ENCODE measurements around the gene DUSP22. TPM values are rescaled to one million over a fixed set of nuclear protein-coding genes. Genes with fewer than 3 reads are reported as not detected.

Gene DUSP22
- total RNA-seq, 1 experiment from 2014 or later: 16.0 TPM

DNA sequence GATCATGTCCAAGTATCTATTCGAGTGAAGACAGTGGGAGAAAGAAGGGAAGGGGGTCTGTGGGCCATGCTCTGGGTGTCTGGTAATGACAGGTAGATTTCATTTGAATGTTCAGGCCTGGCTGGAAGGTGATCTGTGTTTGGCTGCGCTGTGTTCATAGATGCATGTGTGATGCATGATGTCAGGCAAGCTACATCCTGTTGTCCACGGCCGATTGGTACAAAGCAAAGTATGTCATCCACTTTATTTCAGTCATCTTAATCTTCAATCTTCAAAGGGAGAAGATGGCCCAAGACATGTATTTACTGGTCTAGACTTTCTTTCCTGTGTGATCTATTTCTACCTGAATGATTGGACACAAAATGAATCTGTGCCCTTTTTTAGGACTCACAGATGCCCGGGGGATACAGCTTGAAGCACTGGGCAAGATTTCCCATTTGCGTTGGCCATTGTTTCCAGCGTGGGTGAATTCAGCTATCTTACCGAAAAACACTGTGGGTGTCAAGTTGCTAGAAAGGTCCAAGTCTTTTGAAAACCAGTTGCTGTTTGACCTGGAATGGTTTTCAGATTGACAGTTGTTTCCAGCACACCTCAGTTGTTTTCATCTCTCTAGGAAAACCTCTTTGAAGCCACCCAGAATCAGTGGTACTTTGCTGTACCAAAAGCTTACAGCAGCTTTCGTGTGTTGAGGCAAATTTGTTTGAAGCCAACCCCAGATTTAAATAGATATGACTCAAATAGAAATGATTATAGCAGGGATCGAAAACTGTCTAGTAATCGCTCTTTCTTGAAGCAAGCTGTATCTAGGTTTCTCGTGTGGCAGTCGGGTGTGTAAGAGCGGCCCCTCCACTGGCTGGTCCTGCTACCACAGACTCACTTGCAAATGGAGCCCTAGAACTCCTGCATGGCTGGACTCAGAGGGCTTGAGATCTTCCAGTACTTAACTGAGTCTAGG lies 27.2 kb downstream of the DUSP22 start:
- ChIA-PET POLR2A (ENCODE audit: low non-redundant PET) (no interaction called here), CTCF (no interaction called here)
- no TSS peak for BruUV-seq (replicated peaks)

DNA sequence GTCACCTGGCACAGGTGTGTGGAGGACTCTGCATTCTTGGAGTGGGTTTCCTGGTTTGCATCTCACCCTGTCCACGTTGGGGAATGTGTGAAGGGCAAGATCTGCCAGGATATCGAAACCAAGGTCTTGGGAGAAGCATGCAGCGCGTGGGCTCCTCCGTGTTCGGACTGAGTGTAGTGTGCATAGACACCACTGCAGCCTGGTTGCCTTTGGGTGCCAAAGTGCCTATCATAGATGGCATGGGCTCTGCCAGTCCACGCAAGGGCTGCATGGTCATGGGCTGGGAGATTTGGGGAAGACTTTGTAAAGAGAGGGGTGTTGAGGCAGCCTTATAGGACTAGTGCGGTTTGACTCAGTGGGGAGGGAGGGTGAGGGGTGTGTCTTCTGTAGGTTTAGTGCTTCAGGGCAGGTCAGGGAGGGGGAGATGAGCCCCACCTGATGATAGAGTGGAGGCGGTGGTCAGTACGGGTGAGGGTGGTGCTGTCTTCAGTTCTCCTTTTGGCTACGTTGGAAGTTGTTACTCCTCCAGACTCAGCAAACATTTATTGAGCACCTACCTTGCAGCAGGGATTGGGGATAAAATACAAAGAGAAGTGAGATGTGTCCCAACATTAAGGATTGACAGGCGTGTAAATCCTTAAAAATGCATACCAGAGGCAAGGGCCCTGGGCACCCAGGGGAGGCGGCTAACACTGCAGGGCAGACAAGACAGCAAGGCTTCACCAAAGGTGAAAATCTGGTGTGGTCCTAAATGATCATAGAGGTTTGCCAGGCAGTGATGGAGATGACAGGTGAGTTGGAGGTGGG lies 28.3 kb downstream of the DUSP22 start:
- Histone ChIP-seq H3K27me3 (replicated peaks; ENCODE audit: insufficient read depth, low read depth, low read length, poor library complexity) (no peaks in the 10 kb centered on the region), H3K4me1 (ENCODE audit: insufficient read depth, low read length, poor library complexity, severe bottlenecking) (no peaks in the 10 kb centered on the region), H3K4me3 (ENCODE audit: low read depth, low read length, poor library complexity, severe bottlenecking) (no peak overlapping the region), H3K27ac (ENCODE audit: low read depth, low read length, poor library complexity, severe bottlenecking) (no peak overlapping the region), H3K9me3 (ENCODE audit: low read depth, low read length, poor library complexity, severe bottlenecking) (peaks cover 9% of the 10 kb centered on the region), H3K36me3 (ENCODE audit: insufficient read depth, low read length, poor library complexity, severe bottlenecking) (no peaks in the 10 kb centered on the region)
- no TSS peak for BruUV-seq (replicated peaks)
- intact Hi-C loops (cut with micrococcal nuclease; ENCODE audit: unreplicated experiment): no loop called here
- DNase-seq (ENCODE audit: low spot score): no peak
- TF ChIP-seq EZH2 (IDR thresholded peaks at IDR 0.05; ENCODE audit: borderline replicate concordance, low read depth, low read length, poor library complexity, severe bottlenecking): no peak
- TF ChIP-seq, protein P1, sequence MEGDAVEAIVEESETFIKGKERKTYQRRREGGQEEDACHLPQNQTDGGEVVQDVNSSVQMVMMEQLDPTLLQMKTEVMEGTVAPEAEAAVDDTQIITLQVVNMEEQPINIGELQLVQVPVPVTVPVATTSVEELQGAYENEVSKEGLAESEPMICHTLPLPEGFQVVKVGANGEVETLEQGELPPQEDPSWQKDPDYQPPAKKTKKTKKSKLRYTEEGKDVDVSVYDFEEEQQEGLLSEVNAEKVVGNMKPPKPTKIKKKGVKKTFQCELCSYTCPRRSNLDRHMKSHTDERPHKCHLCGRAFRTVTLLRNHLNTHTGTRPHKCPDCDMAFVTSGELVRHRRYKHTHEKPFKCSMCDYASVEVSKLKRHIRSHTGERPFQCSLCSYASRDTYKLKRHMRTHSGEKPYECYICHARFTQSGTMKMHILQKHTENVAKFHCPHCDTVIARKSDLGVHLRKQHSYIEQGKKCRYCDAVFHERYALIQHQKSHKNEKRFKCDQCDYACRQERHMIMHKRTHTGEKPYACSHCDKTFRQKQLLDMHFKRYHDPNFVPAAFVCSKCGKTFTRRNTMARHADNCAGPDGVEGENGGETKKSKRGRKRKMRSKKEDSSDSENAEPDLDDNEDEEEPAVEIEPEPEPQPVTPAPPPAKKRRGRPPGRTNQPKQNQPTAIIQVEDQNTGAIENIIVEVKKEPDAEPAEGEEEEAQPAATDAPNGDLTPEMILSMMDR (conservative IDR thresholded peaks at IDR 0.05; ENCODE audit: low read depth, low read length): no peak
- ChIA-PET POLR2A (ENCODE audit: low non-redundant PET) (no interaction called here), CTCF (no interaction called here)

More for the DNA sequence above, 27.2 kb downstream of the DUSP22 start:
- Histone ChIP-seq H3K36me3 (ENCODE audit: insufficient read depth, low read length, poor library complexity, severe bottlenecking) (no peaks in the 10 kb centered on the region), H3K4me1 (ENCODE audit: insufficient read depth, low read length, poor library complexity, severe bottlenecking) (no peaks in the 10 kb centered on the region), H3K27ac (ENCODE audit: low read depth, low read length, poor library complexity, severe bottlenecking) (no peak overlapping the region), H3K27me3 (replicated peaks; ENCODE audit: insufficient read depth, low read depth, low read length, poor library complexity) (no peaks in the 10 kb centered on the region), H3K4me3 (ENCODE audit: low read depth, low read length, poor library complexity, severe bottlenecking) (no peak overlapping the region), H3K9me3 (ENCODE audit: low read depth, low read length, poor library complexity, severe bottlenecking) (peaks cover 9% of the 10 kb centered on the region)
- intact Hi-C loops (cut with micrococcal nuclease; ENCODE audit: unreplicated experiment): no loop called here
- DNase-seq (ENCODE audit: low spot score): no peak
- TF ChIP-seq, protein P1 (conservative IDR thresholded peaks at IDR 0.05; ENCODE audit: low read depth, low read length): no peak
- no peak for TF ChIP-seq EZH2 (IDR thresholded peaks at IDR 0.05; ENCODE audit: borderline replicate concordance, low read depth, low read length, poor library complexity, severe bottlenecking)

DNA sequence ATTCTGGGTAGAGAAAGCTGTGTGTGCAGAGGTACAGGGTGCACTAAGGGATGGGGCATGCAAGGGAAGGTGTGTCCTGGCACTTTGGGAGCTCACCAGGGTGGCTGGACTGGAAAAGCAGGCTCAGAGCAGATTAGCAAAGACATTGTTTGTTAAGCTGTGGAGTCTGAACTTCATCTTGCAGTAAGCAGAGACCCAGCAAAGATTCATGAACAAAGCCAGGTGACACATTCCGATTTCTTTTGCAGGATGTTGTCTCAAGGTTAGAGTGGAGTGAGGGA lies 28.8 kb downstream of the DUSP22 start:
- Histone ChIP-seq H3K36me3 (ENCODE audit: insufficient read depth, low read length, poor library complexity, severe bottlenecking) (no peaks in the 10 kb centered on the region), H3K4me1 (ENCODE audit: insufficient read depth, low read length, poor library complexity, severe bottlenecking) (no peaks in the 10 kb centered on the region), H3K4me3 (ENCODE audit: low read depth, low read length, poor library complexity, severe bottlenecking) (no peak overlapping the region), H3K27ac (ENCODE audit: low read depth, low read length, poor library complexity, severe bottlenecking) (no peak overlapping the region), H3K27me3 (replicated peaks; ENCODE audit: insufficient read depth, low read depth, low read length, poor library complexity) (no peaks in the 10 kb centered on the region), H3K9me3 (ENCODE audit: low read depth, low read length, poor library complexity, severe bottlenecking) (peaks cover 9% of the 10 kb centered on the region)
- no TSS peak for BruUV-seq (replicated peaks)
- no peak for DNase-seq (ENCODE audit: low spot score)
- ChIA-PET CTCF (no interaction called here), POLR2A (ENCODE audit: low non-redundant PET) (no interaction called here)
- TF ChIP-seq, protein P1 (conservative IDR thresholded peaks at IDR 0.05; ENCODE audit: low read depth, low read length): no peak
- intact Hi-C loops (cut with micrococcal nuclease; ENCODE audit: unreplicated experiment): no loop called here
